BJ (cell line): ENCODE data around the gene CKLF. TPM values are rescaled to one million over a fixed set of nuclear protein-coding genes. Genes with fewer than 3 reads are reported as not detected.
"Not testable (repeated sequence)": the region's sequence is repeated elsewhere in the genome, so short reads cannot be mapped to it uniquely, and the experiment has no call there.

Source experiments
- CTCF ChIA-PET: fragments of 350-600 bp; formaldehyde crosslinking; extraction: SDS; loops from one replicate; lab custom pipeline; 2021; ENCODE audit warnings: antibody characterized with exemption, inconsistent platforms; lab: Yijun Ruan, JAX
- POLR2A ChIA-PET: fragments of 300-600 bp; sonication (Branson Sonifier 250); formaldehyde crosslinking; extraction: SDS; loops from one replicate; lab custom pipeline; 2021; ENCODE audit warnings: antibody characterized with exemption; lab: Charles Lee
- DNase-seq: peaks from one replicate; pipeline ENCODE4 v3.0.0-alpha.2; 2011; ENCODE audit warnings: low read depth
- H3K27me3 ChIP-seq: 2 replicates; pipeline ENCODE4 v1.6.0; 2011; ENCODE audit warnings: low read length; ENCODE audit not compliant: control insufficient read depth, insufficient read depth
- H3K36me3 ChIP-seq: 2 replicates; pipeline ENCODE4 v1.5.1; 2011; ENCODE audit warnings: low read length; ENCODE audit not compliant: control insufficient read depth, insufficient read depth
- H3K4me3 ChIP-seq: 2 replicates; pipeline ENCODE4 v1.5.1; 2011; ENCODE audit warnings: low read depth, mild to moderate bottlenecking, control low read depth, low read length
- CTCF ChIP-seq: IDR thresholded peaks from 2 replicates; pipeline ENCODE4 v1.5.1; 2011; ENCODE audit warnings: low read depth, mild to moderate bottlenecking, control low read depth, inconsistent platforms, low read length, moderate library complexity; ENCODE audit not compliant: insufficient read depth
- polyA plus RNA-seq: library from polyadenylated mRNA; depleted of rRNA; stranded (reverse); fragments of >200 nt; gene quantifications from 2 replicates; pipeline ENCODE4 v1.2.3, GENCODE V29; 2011

The CKLF gene
- polyA plus RNA-seq, 1 experiment: 60.8 TPM

GRCh38 chr16:66591018-66591417 is 38.6 kb downstream of the CKLF start:
- no peaks in the 10 kb centered on the region for H3K36me3 ChIP-seq
- TF ChIP-seq CTCF: no peak
- DNase-seq: no peak
- CTCF ChIA-PET: interaction anchor here (0.9 kb wide), 1 partner anchor 13 kb away, joined by 3 read pairs; no protein-coding TSS in a partner anchor
- H3K4me3 ChIP-seq: no peak overlapping the region
- POLR2A ChIA-PET: no interaction called here
- peaks cover 7% of the 10 kb centered on the region for H3K27me3 ChIP-seq

- H3K27me3 ChIP-seq: peaks cover 7% of the 10 kb centered on the region
- ChIA-PET POLR2A (no interaction called here), CTCF (no interaction called here)
- DNase-seq: no peak
- no peaks in the 10 kb centered on the region for H3K36me3 ChIP-seq
- no peak overlapping the region for H3K4me3 ChIP-seq
- no peak for TF ChIP-seq CTCF
Observed at GRCh38 chr16:66592241-66592640, 39.9 kb downstream of the CKLF start.

DNA sequence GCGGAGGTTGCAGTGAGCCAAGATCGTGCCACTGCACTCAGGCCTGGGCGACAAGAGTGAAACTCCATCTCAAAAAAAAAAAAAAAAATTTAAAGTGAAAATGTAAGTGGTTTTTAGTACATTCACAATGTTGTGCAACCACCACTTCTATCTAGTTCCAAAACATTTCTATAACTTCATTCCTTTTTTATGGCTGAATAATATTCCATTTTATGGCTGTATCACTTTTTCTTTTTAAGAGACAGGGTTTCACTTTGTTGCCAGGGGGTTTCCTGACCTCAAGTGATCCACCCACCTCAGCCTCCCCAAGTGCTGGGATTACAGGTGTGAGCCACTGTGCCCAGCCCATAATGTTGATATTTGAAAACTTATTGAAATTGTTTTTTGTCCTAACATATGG is 40.4 kb downstream of the CKLF start:
- CTCF ChIA-PET: interaction anchor here (1.4 kb wide), 1 partner anchor 11 kb away, joined by 4 read pairs; no protein-coding TSS in a partner anchor
- Histone ChIP-seq H3K27me3 (peaks cover 7% of the 10 kb centered on the region), H3K4me3 (no peak overlapping the region), H3K36me3 (no peaks in the 10 kb centered on the region)
- no peak for TF ChIP-seq CTCF
- POLR2A ChIA-PET: interaction anchor here (0.6 kb wide), 1 partner anchor 100 kb away, joined by 3 read pairs; no protein-coding TSS in a partner anchor
- no peak for DNase-seq

- CTCF ChIA-PET: interaction anchor here (1.2 kb wide), 1 partner anchor 188 kb away, joined by 5 read pairs; no protein-coding TSS in a partner anchor
Observed at GRCh38 chr16:66594739-66595138, 42.4 kb downstream of the CKLF start.

DNA sequence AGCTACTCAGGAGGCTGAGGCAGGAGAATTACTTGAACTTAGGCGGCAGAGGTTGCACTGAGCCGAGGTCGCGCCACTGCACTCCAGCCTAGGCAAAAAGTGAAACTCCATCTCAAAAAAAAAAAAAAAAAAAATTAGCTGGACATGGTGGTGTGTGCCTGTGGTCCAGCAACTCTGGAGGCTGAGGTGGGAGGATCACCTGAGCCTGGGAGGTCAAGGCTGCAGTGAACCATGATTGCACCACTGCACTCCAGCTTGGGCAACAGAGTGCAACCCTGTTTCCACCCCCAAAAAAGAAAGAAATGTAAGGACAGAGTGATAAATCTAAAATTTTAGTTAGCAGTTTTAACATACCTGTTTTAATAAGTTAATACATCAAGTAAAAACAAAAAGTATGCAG is 44.2 kb downstream of the CKLF start:
- H3K27me3 ChIP-seq, H3K36me3 ChIP-seq, POLR2A ChIA-PET, DNase-seq, H3K4me3 ChIP-seq: not testable (repeated sequence)
- CTCF ChIA-PET: interaction anchor here (1.1 to 1.2 kb wide), 2 partner anchors 146 to 190 kb away, joined by 3 read pairs; no protein-coding TSS in a partner anchor

More at GRCh38 chr16:66594739-66595138, 42.4 kb downstream of the CKLF start:
- DNase-seq: no peak
- peaks cover 7% of the 10 kb centered on the region for H3K27me3 ChIP-seq
- POLR2A ChIA-PET: no interaction called here
- H3K4me3 ChIP-seq: no peak overlapping the region
- H3K36me3 ChIP-seq: no peaks in the 10 kb centered on the region
- no peak for TF ChIP-seq CTCF
